ENCODE results near the gene SLC6A13.

GRCh38 chr12:213527-213932, 49.1 kb downstream of the SLC6A13 start:
- no peak for TF ChIP-seq RARB (CRISPR knock-in tag; IDR thresholded peaks at IDR 0.05)
- no peak for TF ChIP-seq TSHZ2 (CRISPR knock-in tag; IDR thresholded peaks at IDR 0.05)
- no peak for TF ChIP-seq PATZ1 (CRISPR knock-in tag; IDR thresholded peaks at IDR 0.05; ENCODE audit: borderline replicate concordance)
- TF ChIP-seq ZC3H10 (CRISPR knock-in tag; IDR thresholded peaks at IDR 0.05): no peak
- no peak for TF ChIP-seq ESRRG (CRISPR knock-in tag; IDR thresholded peaks at IDR 0.05)
- no peak for TF ChIP-seq ARNTL (CRISPR knock-in tag; IDR thresholded peaks at IDR 0.05; ENCODE audit: borderline replicate concordance, low read depth)
- TF ChIP-seq ZFP3 (CRISPR knock-in tag; IDR thresholded peaks at IDR 0.05): no peak
- no peak for TF ChIP-seq OSR1 (CRISPR knock-in tag; IDR thresholded peaks at IDR 0.05)
- TF ChIP-seq POU6F1 (CRISPR knock-in tag; IDR thresholded peaks at IDR 0.05; ENCODE audit: borderline replicate concordance, low read depth): no peak
- no peak for TF ChIP-seq TCF4 (CRISPR knock-in tag; IDR thresholded peaks at IDR 0.05; ENCODE audit: borderline replicate concordance)
- TF ChIP-seq ZFP30 (CRISPR knock-in tag; IDR thresholded peaks at IDR 0.05): no peak
- TF ChIP-seq SNAI2 (CRISPR knock-in tag; IDR thresholded peaks at IDR 0.05): no peak
- TF ChIP-seq GLIS3 (CRISPR knock-in tag; IDR thresholded peaks at IDR 0.05): no peak

All from SK-N-SH treated with all-trans-retinoic acid at 6 μM for 48 hours (cell line).